WERI-Rb-1 (cell line): ENCODE data around the gene ADGRL2.

Experiments
- DNase-seq: peaks from one replicate; pipeline ENCODE4 v3.0.0-alpha.2; 2020
- H3K27ac ChIP-seq: fragments of 250-450 bp; sonication (Bioruptor Pico); 2 replicates; pipeline ENCODE4 v1.5.1; 2020; ENCODE audit warnings: mild to moderate bottlenecking, moderate library complexity
- H3K27me3 ChIP-seq: fragments of 250-450 bp; sonication (Bioruptor Pico); 2 replicates; pipeline ENCODE4 v1.5.1; 2021; ENCODE audit warnings: mild to moderate bottlenecking, low read depth, moderate library complexity; ENCODE audit not compliant: insufficient read depth, severe bottlenecking
- H3K36me3 ChIP-seq: fragments of 250-450 bp; sonication (Bioruptor Pico); 2 replicates; pipeline ENCODE4 v1.5.1; 2020; ENCODE audit warnings: mild to moderate bottlenecking, moderate library complexity
- H3K4me3 ChIP-seq: 2 replicates; pipeline ENCODE4 v1.5.1; 2011; ENCODE audit warnings: low read depth, mild to moderate bottlenecking, control low read depth, low read length
- H3K9me3 ChIP-seq: fragments of 250-450 bp; sonication (Bioruptor Pico); 2 replicates; pipeline ENCODE4 v1.5.1; 2021; ENCODE audit warnings: mild to moderate bottlenecking, moderate library complexity; ENCODE audit not compliant: severe bottlenecking
- CTCF ChIP-seq: IDR thresholded peaks from 2 replicates; pipeline ENCODE4 v1.5.1; 2011; ENCODE audit warnings: low read depth, mild to moderate bottlenecking, control low read depth, inconsistent platforms, low read length

The ADGRL2 gene

GRCh38 chr1:81999364-81999763, 198.6 kb downstream of the ADGRL2 start:
- H3K36me3 ChIP-seq, result no peaks in the 10 kb centered on the region
- no peak for TF ChIP-seq CTCF
- DNase-seq, result no peak
- H3K4me3 ChIP-seq, result no peak overlapping the region
- H3K9me3 ChIP-seq, result no peaks in the 10 kb centered on the region
- H3K27me3 ChIP-seq, result no peaks in the 10 kb centered on the region
- H3K27ac ChIP-seq, result peak overlapping the region; percentile 82

GRCh38 chr1:82000221-82000620, 199.5 kb downstream of the ADGRL2 start:
- no peak for TF ChIP-seq CTCF
- Histone ChIP-seq H3K4me3 (peak overlapping the region; percentile 22), H3K9me3 (no peaks in the 10 kb centered on the region), H3K36me3 (no peaks in the 10 kb centered on the region), H3K27me3 (no peaks in the 10 kb centered on the region), H3K27ac (peak overlapping the region; percentile 82)
- peak; percentile 69 for DNase-seq

GRCh38 chr1:82001345-82001744, 200.6 kb downstream of the ADGRL2 start:
- no peaks in the 10 kb centered on the region for H3K9me3 ChIP-seq
- H3K36me3 ChIP-seq, result no peaks in the 10 kb centered on the region
- no peaks in the 10 kb centered on the region for H3K27me3 ChIP-seq
- no peak for TF ChIP-seq CTCF
- H3K27ac ChIP-seq, result peak overlapping the region; percentile 82
- DNase-seq, result peak; percentile 82
- no peak overlapping the region for H3K4me3 ChIP-seq

GRCh38 chr1:82007804-82008203, 207.1 kb downstream of the ADGRL2 start:
- no peak for TF ChIP-seq CTCF
- no peaks in the 10 kb centered on the region for H3K9me3 ChIP-seq
- H3K27me3 ChIP-seq, result no peaks in the 10 kb centered on the region
- no peak overlapping the region for H3K4me3 ChIP-seq
- no peak for DNase-seq
- no peaks in the 10 kb centered on the region for H3K36me3 ChIP-seq
- H3K27ac ChIP-seq, result no peak overlapping the region

- no peak for TF ChIP-seq CTCF
- Histone ChIP-seq H3K27me3 (no peaks in the 10 kb centered on the region), H3K9me3 (no peaks in the 10 kb centered on the region), H3K27ac (no peak overlapping the region), H3K4me3 (no peak overlapping the region), H3K36me3 (no peaks in the 10 kb centered on the region)
- no peak for DNase-seq
Observed at GRCh38 chr1:82013702-82014101, 213.0 kb downstream of the ADGRL2 start.

- Histone ChIP-seq H3K9me3 (no peaks in the 10 kb centered on the region), H3K4me3 (no peak overlapping the region), H3K27ac (no peak overlapping the region), H3K27me3 (no peaks in the 10 kb centered on the region), H3K36me3 (no peaks in the 10 kb centered on the region)
- TF ChIP-seq CTCF, result no peak
- no peak for DNase-seq
Observed at GRCh38 chr1:82015444-82015843, 214.7 kb downstream of the ADGRL2 start.
